H4 (cell line): ENCODE measurements around the gene TMEM17. TPM values are rescaled to one million over a fixed set of nuclear protein-coding genes. Genes with fewer than 3 reads are reported as not detected.

Experiments
- DNase-seq: peaks from one replicate; pipeline ENCODE4 v3.0.0-alpha.2; 2015; ENCODE audit warnings: low spot score
- total RNA-seq: library from RNA; depleted of rRNA; stranded (reverse); fragments of >200 nt; shearing (Covaris generic); gene quantifications from 2 replicates; pipeline ENCODE4 v1.2.3, GENCODE V29; 2014; rRNA removed

TMEM17 gene
- total RNA-seq, 1 experiment from 2014 or later, result 2.8 TPM

GRCh38 chr2:62455957-62456692 is 49.9 kb downstream of the TMEM17 start:
- DNase-seq, result no peak

GRCh38 chr2:62453955-62454354 is 52.0 kb downstream of the TMEM17 start:
- no peak for DNase-seq

- no peak for DNase-seq
Observed at GRCh38 chr2:62452701-62453454, 53.1 kb downstream of the TMEM17 start.

GRCh38 chr2:62450716-62451191 is 55.2 kb downstream of the TMEM17 start:
- DNase-seq, result no peak

Other genes starting within 250 kb of the TMEM17 start
- 10.9 and 13.9 TPM in 2 replicates for gene EHBP1, start 199.5 kb upstream of the TMEM17 start, total RNA-seq